T-helper 1 cell treated with Interleukin-12 subunit alpha and Interleukin-12 subunit beta and Interleukin-4 antibody, amounts not matched to agents 30 ng/mL and 1 ng/mL, for 36 hours (primary cell): ENCODE measurements around the gene ASXL3. TPM values are rescaled to one million over a fixed set of nuclear protein-coding genes. Genes with fewer than 3 reads are reported as not detected.

Experiments
- intact Hi-C: fragments of 100-400 bp; cut with micrococcal nuclease; formaldehyde crosslinking; loops from one replicate; pipeline ENCODE4 v1.15.1; 2024
- total RNA-seq: library from RNA; stranded (reverse); gene quantifications from 2 replicates; pipeline ENCODE4 v1.2.3, GENCODE V29; 2022

The ASXL3 gene
- not detected in 2 replicates for total RNA-seq

- intact Hi-C loops, result loop anchor here (10.0 kb wide), 1 partner anchor 343 kb away; no protein-coding TSS in a partner anchor
Observed at GRCh38 chr18:33577685-33578517, at the start of gene ASXL3. ASXL3 (plus strand) TSS chr18:33578219; CDS start chr18:33578632, 413 bp downstream.

GRCh38 chr18:33532978-33533377 lies 45.0 kb upstream of the ASXL3 start:
- intact Hi-C loops, result no loop called here

- intact Hi-C loops, result no loop called here
Observed at GRCh38 chr18:33536904-33537303, 41.1 kb upstream of the ASXL3 start.

GRCh38 chr18:33538418-33539042 lies 39.5 kb upstream of the ASXL3 start:
- intact Hi-C loops, result no loop called here

- intact Hi-C loops, result no loop called here
Observed at GRCh38 chr18:33540392-33540791, 37.6 kb upstream of the ASXL3 start.

- intact Hi-C loops, result no loop called here
Observed at GRCh38 chr18:33541316-33541715, 36.7 kb upstream of the ASXL3 start.

- intact Hi-C loops, result no loop called here
Observed at GRCh38 chr18:33556846-33557245, 21.2 kb upstream of the ASXL3 start.

- intact Hi-C loops, result no loop called here
Observed at GRCh38 chr18:33557706-33558105, 20.3 kb upstream of the ASXL3 start.

- intact Hi-C loops, result no loop called here
Observed at GRCh38 chr18:33558529-33558928, 19.5 kb upstream of the ASXL3 start.

- intact Hi-C loops, result no loop called here
Observed at GRCh38 chr18:33560686-33561370, 17.2 kb upstream of the ASXL3 start.

GRCh38 chr18:33562741-33563140 lies 15.3 kb upstream of the ASXL3 start:
- intact Hi-C loops, result no loop called here

GRCh38 chr18:33567705-33568104 lies 10.3 kb upstream of the ASXL3 start:
- intact Hi-C loops, result no loop called here

- intact Hi-C loops, result loop anchor here (10.0 kb wide), 1 partner anchor 337 kb away; no protein-coding TSS in a partner anchor
Observed at GRCh38 chr18:33571998-33572787, 5.8 kb upstream of the ASXL3 start.

- intact Hi-C loops, result loop anchor here (10.0 kb wide), 1 partner anchor 338 kb away; no protein-coding TSS in a partner anchor
Observed at GRCh38 chr18:33573193-33573592, 4.8 kb upstream of the ASXL3 start.

- intact Hi-C loops, result loop anchor here (10.0 kb wide), 1 partner anchor 341 kb away; no protein-coding TSS in a partner anchor
Observed at GRCh38 chr18:33575451-33575850, 2.6 kb upstream of the ASXL3 start.

GRCh38 chr18:33576999-33577646 lies 896 bp upstream of the ASXL3 start:
- intact Hi-C loops, result loop anchor here (10.0 kb wide), 1 partner anchor 342 kb away; no protein-coding TSS in a partner anchor

GRCh38 chr18:33578518-33579348 lies 714 bp downstream of the ASXL3 start:
- intact Hi-C loops, result loop anchor here (10.0 kb wide), 1 partner anchor 344 kb away; no protein-coding TSS in a partner anchor

- intact Hi-C loops, result loop anchor here (10.0 kb wide), 1 partner anchor 345 kb away; no protein-coding TSS in a partner anchor
Observed at GRCh38 chr18:33579349-33580215, 1.6 kb downstream of the ASXL3 start.
